DOHH2 (cell line): Measurements from ENCODE around the gene RAMP3.

Experiments
- H3F3A ChIP-seq: fragments of 200-600 bp; sonication (generic), shearing (Covaris generic); 2 replicates; pipeline ENCODE4 v1.6.0; 2016; ENCODE audit warnings: antibody characterized with exemption, mild to moderate bottlenecking; ENCODE audit not compliant: control insufficient read depth, insufficient read depth
- H3K27ac ChIP-seq: fragments of 200-600 bp; sonication (generic); 2 replicates; pipeline ENCODE4 v1.5.1; 2014; ENCODE audit warnings: low read depth, mild to moderate bottlenecking, low read length, moderate library complexity
- H3K27me3 ChIP-seq: fragments of 200-600 bp; sonication (generic); 2 replicates; pipeline ENCODE4 v1.6.1; 2014; ENCODE audit warnings: mild to moderate bottlenecking, low read length, mixed read lengths; ENCODE audit not compliant: control insufficient read depth
- H3K36me3 ChIP-seq: fragments of 200-600 bp; sonication (generic); 2 replicates; pipeline ENCODE4 v1.6.1; 2014; ENCODE audit warnings: mild to moderate bottlenecking, low read length, moderate library complexity, mixed read lengths; ENCODE audit not compliant: control insufficient read depth
- H3K4me1 ChIP-seq: fragments of 200-600 bp; sonication (generic); 2 replicates; pipeline ENCODE4 v1.6.1; 2014; ENCODE audit warnings: mild to moderate bottlenecking, low read length, mixed read lengths; ENCODE audit not compliant: control insufficient read depth
- H3K4me2 ChIP-seq: fragments of 200-600 bp; sonication (generic); 2 replicates; pipeline ENCODE4 v1.6.0; 2014; ENCODE audit warnings: mild to moderate bottlenecking, low read length, moderate library complexity
- H3K4me3 ChIP-seq: fragments of 200-600 bp; sonication (generic); 2 replicates; pipeline ENCODE4 v1.5.1; 2014; ENCODE audit warnings: mild to moderate bottlenecking, low read length, mixed read lengths
- H3K79me2 ChIP-seq: fragments of 200-600 bp; sonication (generic); 2 replicates; pipeline ENCODE4 v1.6.1; 2014; ENCODE audit warnings: mild to moderate bottlenecking, low read length, mixed read lengths; ENCODE audit not compliant: control insufficient read depth
- H3K9me2 ChIP-seq: fragments of 200-600 bp; sonication (generic); replicated peaks from 2 replicates; pipeline ENCODE4 v1.6.1; 2014; ENCODE audit warnings: mild to moderate bottlenecking, low read length, mixed read lengths; ENCODE audit not compliant: control insufficient read depth
- H3K9me3 ChIP-seq: fragments of 200-600 bp; sonication (generic); 2 replicates; pipeline ENCODE4 v1.6.1; 2014; ENCODE audit warnings: antibody characterized with exemption, low read length, mixed read lengths; ENCODE audit not compliant: control insufficient read depth, insufficient read depth
- H4K20me1 ChIP-seq: fragments of 200-600 bp; sonication (generic); 2 replicates; pipeline ENCODE4 v1.6.0; 2014; ENCODE audit warnings: low read depth, mild to moderate bottlenecking, antibody characterized with exemption, low read length, moderate library complexity; ENCODE audit not compliant: control insufficient read depth, insufficient read depth
- EZH2phosphoT487 ChIP-seq: fragments of 200-600 bp; sonication (generic); IDR thresholded peaks from 2 replicates; pipeline ENCODE4 v1.6.1; 2017; ENCODE audit warnings: borderline replicate concordance, mild to moderate bottlenecking, antibody characterized with exemption, low read length, moderate library complexity, mixed read lengths
- TF ChIP-seq, protein P1 (sequence below): fragments of 200-600 bp; sonication (generic); IDR thresholded peaks from one replicate; pipeline ENCODE4 v1.5.1; 2014; ENCODE audit warnings: antibody characterized with exemption, mild to moderate bottlenecking, low read depth, low read length; ENCODE audit not compliant: poor library complexity, severe bottlenecking

The RAMP3 gene

DNA sequence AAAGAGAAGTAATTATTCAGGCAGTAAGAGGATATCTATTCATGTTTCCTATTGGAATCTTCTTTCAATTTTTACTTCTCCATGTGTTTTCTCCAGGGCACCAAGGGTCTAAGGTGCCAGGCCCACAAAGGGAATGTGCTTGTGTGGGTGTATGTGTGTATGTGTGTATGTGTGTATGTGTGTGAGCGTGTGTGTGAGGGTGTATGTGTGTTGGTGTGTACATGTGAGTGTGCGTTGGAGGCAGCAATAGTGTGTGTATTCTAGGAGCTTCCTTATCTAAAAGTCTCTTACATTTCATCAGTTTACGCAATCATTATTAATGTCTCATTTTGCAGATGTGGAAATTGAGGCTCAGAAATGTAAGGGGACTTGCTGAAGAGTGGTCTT is 28.3 kb downstream of the RAMP3 start:
- Histone ChIP-seq H3K4me3 (no peak overlapping the region), H3K36me3 (no peaks in the 10 kb centered on the region), H3K27ac (no peak overlapping the region), H3K27me3 (peaks cover 14% of the 10 kb centered on the region), H3K4me2 (no peak overlapping the region), H3K4me1 (no peaks in the 10 kb centered on the region), H3K79me2 (no peaks in the 10 kb centered on the region), H3F3A (no peaks in the 10 kb centered on the region), H3K9me3 (no peaks in the 10 kb centered on the region), H4K20me1 (no peaks in the 10 kb centered on the region), H3K9me2 (no peaks in the 10 kb centered on the region)
- TF ChIP-seq EZH2phosphoT487 = no peak

DNA sequence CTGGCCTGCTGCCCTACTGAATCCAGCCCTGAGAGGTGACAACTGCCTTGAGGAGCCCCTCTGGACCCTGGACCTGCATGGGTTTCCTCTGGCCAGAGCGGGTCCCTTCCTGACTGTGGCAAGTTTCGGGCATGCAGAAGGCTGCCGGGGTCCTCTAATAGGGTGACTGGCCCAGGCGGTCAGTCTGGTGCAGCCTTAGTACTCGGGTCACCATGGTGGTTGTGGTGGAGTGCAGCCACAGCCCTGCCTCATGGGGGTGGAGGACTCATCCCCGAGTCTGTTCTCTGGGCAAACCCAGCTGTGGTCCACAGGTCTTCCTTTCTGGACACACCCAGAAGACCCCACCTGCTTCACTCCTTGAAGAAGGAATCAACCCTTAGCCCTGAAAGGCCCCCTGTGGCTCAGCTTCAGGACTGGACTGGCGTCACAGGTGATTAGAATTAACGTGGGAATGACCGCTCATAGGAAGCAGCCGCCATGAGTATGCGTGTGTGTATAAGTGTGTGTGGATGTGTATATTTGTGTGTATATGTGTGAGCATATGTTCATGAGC is 28.7 kb downstream of the RAMP3 start:
- Histone ChIP-seq H3K4me1 (no peaks in the 10 kb centered on the region), H3K27me3 (peaks cover 19% of the 10 kb centered on the region), H4K20me1 (no peaks in the 10 kb centered on the region), H3K4me2 (no peak overlapping the region), H3K9me2 (no peaks in the 10 kb centered on the region), H3K79me2 (no peaks in the 10 kb centered on the region), H3K36me3 (no peaks in the 10 kb centered on the region), H3K9me3 (no peaks in the 10 kb centered on the region), H3F3A (no peaks in the 10 kb centered on the region), H3K4me3 (no peak overlapping the region), H3K27ac (no peak overlapping the region)
- TF ChIP-seq, protein P1, sequence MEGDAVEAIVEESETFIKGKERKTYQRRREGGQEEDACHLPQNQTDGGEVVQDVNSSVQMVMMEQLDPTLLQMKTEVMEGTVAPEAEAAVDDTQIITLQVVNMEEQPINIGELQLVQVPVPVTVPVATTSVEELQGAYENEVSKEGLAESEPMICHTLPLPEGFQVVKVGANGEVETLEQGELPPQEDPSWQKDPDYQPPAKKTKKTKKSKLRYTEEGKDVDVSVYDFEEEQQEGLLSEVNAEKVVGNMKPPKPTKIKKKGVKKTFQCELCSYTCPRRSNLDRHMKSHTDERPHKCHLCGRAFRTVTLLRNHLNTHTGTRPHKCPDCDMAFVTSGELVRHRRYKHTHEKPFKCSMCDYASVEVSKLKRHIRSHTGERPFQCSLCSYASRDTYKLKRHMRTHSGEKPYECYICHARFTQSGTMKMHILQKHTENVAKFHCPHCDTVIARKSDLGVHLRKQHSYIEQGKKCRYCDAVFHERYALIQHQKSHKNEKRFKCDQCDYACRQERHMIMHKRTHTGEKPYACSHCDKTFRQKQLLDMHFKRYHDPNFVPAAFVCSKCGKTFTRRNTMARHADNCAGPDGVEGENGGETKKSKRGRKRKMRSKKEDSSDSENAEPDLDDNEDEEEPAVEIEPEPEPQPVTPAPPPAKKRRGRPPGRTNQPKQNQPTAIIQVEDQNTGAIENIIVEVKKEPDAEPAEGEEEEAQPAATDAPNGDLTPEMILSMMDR = no peak
- no peak for TF ChIP-seq EZH2phosphoT487

DNA sequence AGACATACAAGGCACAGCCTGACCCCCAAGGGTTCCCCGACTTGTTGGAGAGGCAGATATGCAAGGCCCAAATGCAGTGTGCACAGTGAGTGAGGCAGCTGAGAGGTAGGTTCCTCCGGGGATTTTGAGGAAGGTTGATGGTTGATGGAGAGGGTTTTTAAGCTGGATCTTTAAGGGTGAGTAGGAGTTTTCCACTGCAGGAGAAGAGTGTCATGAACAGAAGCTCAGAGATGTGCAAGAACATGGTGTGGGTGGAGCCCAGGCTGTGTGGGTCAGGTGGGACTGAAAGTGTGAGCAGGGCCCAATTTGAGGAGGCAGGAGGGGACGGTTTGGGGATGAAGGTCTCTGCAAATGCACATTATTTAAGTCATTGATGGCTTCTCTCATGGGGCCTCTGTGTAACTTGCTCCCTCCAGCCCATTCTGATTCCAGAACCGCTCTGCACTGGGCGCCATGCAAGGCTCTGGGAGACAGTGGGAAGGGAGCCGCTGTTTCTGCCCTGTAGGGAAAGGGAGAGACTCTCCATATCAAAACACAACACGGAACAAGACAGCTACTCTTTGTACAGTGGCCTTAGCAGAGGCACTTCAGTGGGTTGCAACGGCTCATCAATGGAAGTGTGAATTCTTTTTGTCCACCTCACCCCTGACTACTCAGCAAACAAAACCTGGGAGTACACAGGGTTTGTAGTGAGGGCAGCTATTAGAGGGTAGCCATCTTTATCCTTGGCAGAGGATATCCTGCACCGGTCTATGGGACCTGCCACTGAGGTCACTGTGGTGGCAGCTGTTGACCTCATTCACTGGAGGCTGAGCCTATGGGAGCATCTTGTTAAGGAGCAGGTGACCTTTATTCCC is 29.7 kb downstream of the RAMP3 start:
- H3K9me2 ChIP-seq = no peaks in the 10 kb centered on the region
- no peak overlapping the region for H3K4me2 ChIP-seq
- no peak overlapping the region for H3K27ac ChIP-seq
- H3K36me3 ChIP-seq = no peaks in the 10 kb centered on the region
- H3K79me2 ChIP-seq = no peaks in the 10 kb centered on the region
- no peaks in the 10 kb centered on the region for H3K4me1 ChIP-seq
- peaks cover 23% of the 10 kb centered on the region for H3K27me3 ChIP-seq
- no peaks in the 10 kb centered on the region for H3F3A ChIP-seq
- no peaks in the 10 kb centered on the region for H3K9me3 ChIP-seq
- no peak overlapping the region for H3K4me3 ChIP-seq
- no peaks in the 10 kb centered on the region for H4K20me1 ChIP-seq
- no peak for TF ChIP-seq EZH2phosphoT487

DNA sequence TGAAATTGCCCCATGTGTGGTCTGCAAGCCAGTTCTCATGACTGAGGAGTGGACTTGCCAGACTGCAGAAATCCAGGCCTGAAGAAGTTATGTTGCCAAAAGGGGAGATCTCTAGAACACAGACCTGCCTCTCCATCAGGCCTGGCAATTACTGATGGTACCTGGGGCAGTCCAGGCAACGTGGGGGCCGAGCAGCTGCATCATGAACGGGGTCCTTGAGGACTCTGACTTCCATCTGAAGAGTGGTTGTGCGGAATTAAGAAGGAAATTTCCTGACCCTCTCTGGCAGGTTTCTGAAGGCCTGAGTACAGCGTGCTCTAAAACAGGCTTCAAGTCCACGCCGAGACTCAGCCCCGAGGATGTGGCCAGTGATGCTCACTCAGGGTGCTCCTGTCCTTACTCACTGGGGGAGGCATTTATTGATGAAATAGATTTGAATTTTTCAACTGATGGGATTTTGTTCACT is 30.4 kb downstream of the RAMP3 start:
- Histone ChIP-seq H4K20me1 (no peaks in the 10 kb centered on the region), H3K79me2 (no peaks in the 10 kb centered on the region), H3K9me3 (no peaks in the 10 kb centered on the region), H3K4me2 (no peak overlapping the region), H3F3A (no peaks in the 10 kb centered on the region), H3K4me3 (no peak overlapping the region), H3K27ac (no peak overlapping the region), H3K36me3 (no peaks in the 10 kb centered on the region), H3K27me3 (peaks cover 23% of the 10 kb centered on the region), H3K4me1 (no peaks in the 10 kb centered on the region), H3K9me2 (no peaks in the 10 kb centered on the region)
- TF ChIP-seq EZH2phosphoT487 = no peak
- TF ChIP-seq, protein P1 = no peak
